ENCODE results near the gene MROH2B. TPM values are rescaled to one million over a fixed set of nuclear protein-coding genes. Genes with fewer than 3 reads are reported as not detected.

MROH2B gene
- total RNA-seq, 1 experiment from 2014 or later, result not detected

DNA sequence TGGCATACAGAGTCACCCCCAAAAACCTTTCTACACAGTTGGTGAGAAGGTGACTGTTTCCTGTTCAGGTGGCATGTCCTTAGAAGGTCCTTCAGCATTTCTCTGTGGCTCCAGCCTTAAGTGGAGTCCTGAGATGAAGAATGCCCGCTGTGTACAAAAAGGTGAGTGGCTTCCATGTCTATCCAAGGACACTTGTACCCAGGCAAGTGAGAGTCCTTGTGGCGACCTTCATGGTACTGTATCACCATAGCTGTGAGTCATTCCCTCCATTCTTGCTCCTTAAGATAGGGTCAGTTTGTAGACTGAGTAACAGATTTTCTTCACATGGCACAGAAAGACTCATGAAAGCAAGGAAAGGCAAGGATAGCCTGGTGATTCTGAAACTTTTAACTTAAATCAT is 98.7 kb downstream of the MROH2B start:
- Histone ChIP-seq H3K4me3 (replicated peaks in 1 of 2; ENCODE audit: low read depth in 1 of 2, low read length in 2 of 2) (no peak overlapping the region), H4K20me1 (ENCODE audit: insufficient read depth) (no peaks in the 10 kb centered on the region), H3K27ac (ENCODE audit: low read depth, low read length) (no peak overlapping the region), H3K4me2 (ENCODE audit: low read length) (no peak overlapping the region), H2AFZ (ENCODE audit: low read depth, low read length, poor library complexity, severe bottlenecking) (no peak overlapping the region), H3K4me1 (ENCODE audit: control insufficient read depth in 1 of 2, insufficient read depth in 2 of 2, low read length in 2 of 2) (no peaks in the 10 kb centered on the region), H3K9me3 (ENCODE audit: control insufficient read depth in 1 of 2, insufficient read depth in 1 of 2, low read depth in 1 of 2, low read length in 2 of 2) (no peaks in the 10 kb centered on the region), H3K79me2 (ENCODE audit: insufficient read depth, low read length) (no peaks in the 10 kb centered on the region), H3K9me2 (ENCODE audit: insufficient read depth) (no peaks in the 10 kb centered on the region), H3K27me3 (ENCODE audit: insufficient read depth, low read length) (no peaks in the 10 kb centered on the region), H3K36me3 (ENCODE audit: control insufficient read depth in 1 of 2, insufficient read depth in 2 of 2, low read length in 2 of 2) (no peaks in the 10 kb centered on the region), H3K9ac (ENCODE audit: low read length) (no peak overlapping the region)
- ChIA-PET RAD21 (ENCODE audit: low non-redundant PET in 1 of 2, low total read pairs in 2 of 2, uncharacterized antibody in 2 of 2, unreplicated experiment in 2 of 2) (no interaction called here), POLR2A (no interaction called here), CTCF (no interaction called here)
- no peak for ATAC-seq
- BruUV-seq (replicated peaks), result no TSS peak
- no peak for DNase-seq (ENCODE audit: low read depth, low spot score)
- intact Hi-C loops (cut with micrococcal nuclease), result no loop called here
- TF ChIP-seq ELF1 (IDR thresholded peaks at IDR 0.05; ENCODE audit: borderline replicate concordance, low read depth) (no peak), SRF (IDR thresholded peaks at IDR 0.05; ENCODE audit: low read depth) (no peak), CEBPB (IDR thresholded peaks at IDR 0.05; ENCODE audit: low read depth) (no peak), SIN3A (IDR thresholded peaks at IDR 0.05; ENCODE audit: low read depth) (no peak), ZFX (IDR thresholded peaks at IDR 0.05) (no peak), EGR1 (IDR thresholded peaks at IDR 0.05; ENCODE audit: low read depth) (no peak), RAD21 (IDR thresholded peaks at IDR 0.05; ENCODE audit: low read depth) (no peak)
- TF ChIP-seq, protein P1, sequence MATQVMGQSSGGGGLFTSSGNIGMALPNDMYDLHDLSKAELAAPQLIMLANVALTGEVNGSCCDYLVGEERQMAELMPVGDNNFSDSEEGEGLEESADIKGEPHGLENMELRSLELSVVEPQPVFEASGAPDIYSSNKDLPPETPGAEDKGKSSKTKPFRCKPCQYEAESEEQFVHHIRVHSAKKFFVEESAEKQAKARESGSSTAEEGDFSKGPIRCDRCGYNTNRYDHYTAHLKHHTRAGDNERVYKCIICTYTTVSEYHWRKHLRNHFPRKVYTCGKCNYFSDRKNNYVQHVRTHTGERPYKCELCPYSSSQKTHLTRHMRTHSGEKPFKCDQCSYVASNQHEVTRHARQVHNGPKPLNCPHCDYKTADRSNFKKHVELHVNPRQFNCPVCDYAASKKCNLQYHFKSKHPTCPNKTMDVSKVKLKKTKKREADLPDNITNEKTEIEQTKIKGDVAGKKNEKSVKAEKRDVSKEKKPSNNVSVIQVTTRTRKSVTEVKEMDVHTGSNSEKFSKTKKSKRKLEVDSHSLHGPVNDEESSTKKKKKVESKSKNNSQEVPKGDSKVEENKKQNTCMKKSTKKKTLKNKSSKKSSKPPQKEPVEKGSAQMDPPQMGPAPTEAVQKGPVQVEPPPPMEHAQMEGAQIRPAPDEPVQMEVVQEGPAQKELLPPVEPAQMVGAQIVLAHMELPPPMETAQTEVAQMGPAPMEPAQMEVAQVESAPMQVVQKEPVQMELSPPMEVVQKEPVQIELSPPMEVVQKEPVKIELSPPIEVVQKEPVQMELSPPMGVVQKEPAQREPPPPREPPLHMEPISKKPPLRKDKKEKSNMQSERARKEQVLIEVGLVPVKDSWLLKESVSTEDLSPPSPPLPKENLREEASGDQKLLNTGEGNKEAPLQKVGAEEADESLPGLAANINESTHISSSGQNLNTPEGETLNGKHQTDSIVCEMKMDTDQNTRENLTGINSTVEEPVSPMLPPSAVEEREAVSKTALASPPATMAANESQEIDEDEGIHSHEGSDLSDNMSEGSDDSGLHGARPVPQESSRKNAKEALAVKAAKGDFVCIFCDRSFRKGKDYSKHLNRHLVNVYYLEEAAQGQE (IDR thresholded peaks at IDR 0.05; ENCODE audit: low read depth), result no peak

Measured in HCT116 (cell line).